ENCODE measurements around the gene PGBD5. TPM values are rescaled to one million over a fixed set of nuclear protein-coding genes. Genes with fewer than 3 reads are reported as not detected.

PGBD5 gene
- total RNA-seq, 2 experiments from 2014 or later: not detected

- no peak overlapping the region for H3K4me3 Mint-ChIP-seq
- CTCF ChIA-PET: no interaction called here
- no peak overlapping the region for H3K27ac Mint-ChIP-seq
- H3K27me3 Mint-ChIP-seq: peaks cover 3% of the 10 kb centered on the region
- POLR2A ChIA-PET: no interaction called here
- DNase-seq: no peak
- peaks cover 13% of the 10 kb centered on the region for H3K4me1 Mint-ChIP-seq
- H3K36me3 Mint-ChIP-seq (ENCODE audit: low read depth): no peaks in the 10 kb centered on the region
- no peaks in the 10 kb centered on the region for H3K9me3 Mint-ChIP-seq
These were observed 102.4 kb downstream of the PGBD5 start for GRCh38 chr1:230323686-230324085.

GRCh38 chr1:230322967-230323547 is 103.1 kb downstream of the PGBD5 start:
- H3K36me3 Mint-ChIP-seq (ENCODE audit: low read depth): no peaks in the 10 kb centered on the region
- DNase-seq: no peak
- no peak overlapping the region for H3K27ac Mint-ChIP-seq
- ChIA-PET CTCF (no interaction called here), POLR2A (no interaction called here)
- no peaks in the 10 kb centered on the region for H3K9me3 Mint-ChIP-seq
- H3K27me3 Mint-ChIP-seq: peaks cover 3% of the 10 kb centered on the region
- no peak overlapping the region for H3K4me3 Mint-ChIP-seq
- H3K4me1 Mint-ChIP-seq: peaks cover 7% of the 10 kb centered on the region

- POLR2A ChIA-PET: no interaction called here
These were observed 103.7 kb downstream of the PGBD5 start for GRCh38 chr1:230322421-230322756.

GRCh38 chr1:230321741-230322420 is 104.3 kb downstream of the PGBD5 start:
- Mint-ChIP-seq H3K4me3 (no peak overlapping the region), H3K9me3 (no peaks in the 10 kb centered on the region), H3K27me3 (peaks cover 5% of the 10 kb centered on the region), H3K27ac (no peak overlapping the region), H3K4me1 (no peaks in the 10 kb centered on the region), H3K36me3 (ENCODE audit: low read depth) (no peaks in the 10 kb centered on the region)
- ChIA-PET POLR2A (no interaction called here), CTCF (no interaction called here)
- DNase-seq: no peak

More at GRCh38 chr1:230322421-230322756, 103.7 kb downstream of the PGBD5 start:
- peaks cover 5% of the 10 kb centered on the region for H3K27me3 Mint-ChIP-seq
- no peak overlapping the region for H3K4me3 Mint-ChIP-seq
- H3K4me1 Mint-ChIP-seq: peaks cover under 1% of the 10 kb centered on the region
- no peak overlapping the region for H3K27ac Mint-ChIP-seq
- CTCF ChIA-PET: no interaction called here
- no peaks in the 10 kb centered on the region for H3K36me3 Mint-ChIP-seq (ENCODE audit: low read depth)
- DNase-seq: no peak
- no peaks in the 10 kb centered on the region for H3K9me3 Mint-ChIP-seq

- no peaks in the 10 kb centered on the region for H3K36me3 Mint-ChIP-seq (ENCODE audit: low read depth)
- no peak for DNase-seq
- no peaks in the 10 kb centered on the region for H3K9me3 Mint-ChIP-seq
- ChIA-PET CTCF (no interaction called here), POLR2A (no interaction called here)
- H3K27me3 Mint-ChIP-seq: peaks cover 5% of the 10 kb centered on the region
- H3K27ac Mint-ChIP-seq: no peak overlapping the region
- no peaks in the 10 kb centered on the region for H3K4me1 Mint-ChIP-seq
- H3K4me3 Mint-ChIP-seq: no peak overlapping the region
These were observed 104.8 kb downstream of the PGBD5 start for GRCh38 chr1:230321341-230321740.

GRCh38 chr1:230320804-230321203 is 105.3 kb downstream of the PGBD5 start:
- no peaks in the 10 kb centered on the region for H3K9me3 Mint-ChIP-seq
- H3K36me3 Mint-ChIP-seq (ENCODE audit: low read depth): no peaks in the 10 kb centered on the region
- CTCF ChIA-PET: no interaction called here
- no peak overlapping the region for H3K4me3 Mint-ChIP-seq
- POLR2A ChIA-PET: no interaction called here
- peaks cover 5% of the 10 kb centered on the region for H3K27me3 Mint-ChIP-seq
- H3K27ac Mint-ChIP-seq: no peak overlapping the region
- no peaks in the 10 kb centered on the region for H3K4me1 Mint-ChIP-seq
- DNase-seq: no peak

GRCh38 chr1:230319014-230319747 is 107.0 kb downstream of the PGBD5 start:
- H3K9me3 Mint-ChIP-seq: no peaks in the 10 kb centered on the region
- H3K4me1 Mint-ChIP-seq: no peaks in the 10 kb centered on the region
- DNase-seq: no peak
- ChIA-PET CTCF (no interaction called here), POLR2A (no interaction called here)
- no peak overlapping the region for H3K27ac Mint-ChIP-seq
- H3K36me3 Mint-ChIP-seq (ENCODE audit: low read depth): no peaks in the 10 kb centered on the region
- H3K27me3 Mint-ChIP-seq: peaks cover 6% of the 10 kb centered on the region
- no peak overlapping the region for H3K4me3 Mint-ChIP-seq

- Mint-ChIP-seq H3K36me3 (ENCODE audit: low read depth) (no peaks in the 10 kb centered on the region), H3K4me1 (no peaks in the 10 kb centered on the region), H3K27ac (no peak overlapping the region), H3K27me3 (peaks cover 8% of the 10 kb centered on the region), H3K4me3 (no peak overlapping the region), H3K9me3 (no peaks in the 10 kb centered on the region)
- CTCF ChIA-PET: no interaction called here
- POLR2A ChIA-PET: no interaction called here
- DNase-seq: no peak
These were observed 108.0 kb downstream of the PGBD5 start for GRCh38 chr1:230317823-230318819.

GRCh38 chr1:230316864-230317745 is 109.0 kb downstream of the PGBD5 start:
- H3K27me3 Mint-ChIP-seq: peaks cover 9% of the 10 kb centered on the region
- POLR2A ChIA-PET: no interaction called here

GRCh38 chr1:230315099-230315498 is 111.0 kb downstream of the PGBD5 start:
- Mint-ChIP-seq H3K27me3 (peaks cover 8% of the 10 kb centered on the region), H3K27ac (no peak overlapping the region), H3K4me3 (no peak overlapping the region), H3K4me1 (peaks cover 1% of the 10 kb centered on the region), H3K36me3 (ENCODE audit: low read depth) (no peaks in the 10 kb centered on the region), H3K9me3 (no peaks in the 10 kb centered on the region)
- ChIA-PET POLR2A (no interaction called here), CTCF (no interaction called here)
- DNase-seq: no peak

More at GRCh38 chr1:230316864-230317745, 109.0 kb downstream of the PGBD5 start:
- no peak for DNase-seq
- Mint-ChIP-seq H3K4me3 (no peak overlapping the region), H3K9me3 (no peaks in the 10 kb centered on the region), H3K4me1 (no peaks in the 10 kb centered on the region), H3K27ac (no peak overlapping the region), H3K36me3 (ENCODE audit: low read depth) (no peaks in the 10 kb centered on the region)
- CTCF ChIA-PET: no interaction called here

- POLR2A ChIA-PET: no interaction called here
- Mint-ChIP-seq H3K27ac (no peak overlapping the region), H3K4me1 (peaks cover 1% of the 10 kb centered on the region), H3K4me3 (no peak overlapping the region), H3K27me3 (peaks cover 8% of the 10 kb centered on the region), H3K36me3 (ENCODE audit: low read depth) (no peaks in the 10 kb centered on the region), H3K9me3 (no peaks in the 10 kb centered on the region)
- DNase-seq: no peak
- CTCF ChIA-PET: no interaction called here
These were observed 112.0 kb downstream of the PGBD5 start for GRCh38 chr1:230314142-230314470.

- DNase-seq: no peak
- no peaks in the 10 kb centered on the region for H3K9me3 Mint-ChIP-seq
- CTCF ChIA-PET: no interaction called here
- H3K36me3 Mint-ChIP-seq (ENCODE audit: low read depth): no peaks in the 10 kb centered on the region
- no peak overlapping the region for H3K4me3 Mint-ChIP-seq
- peaks cover 8% of the 10 kb centered on the region for H3K27me3 Mint-ChIP-seq
- POLR2A ChIA-PET: no interaction called here
- no peak overlapping the region for H3K27ac Mint-ChIP-seq
- H3K4me1 Mint-ChIP-seq: peaks cover 1% of the 10 kb centered on the region
These were observed 112.5 kb downstream of the PGBD5 start for GRCh38 chr1:230313453-230314141.
